NCI-H2196 treated with DMSO at 0.1 percent for 48 hours (cell line): ENCODE data around the gene GPBP1.
"Not testable (repeated sequence)": the region's sequence is repeated elsewhere in the genome, so short reads cannot be mapped to it uniquely, and the experiment has no call there.

ENCODE experiments used
- DNase-seq: peaks from one replicate; lab custom pipeline; 2025; ENCODE audit not compliant: unreplicated experiment; lab: John Stamatoyannopoulos, UW

The GPBP1 gene

DNA sequence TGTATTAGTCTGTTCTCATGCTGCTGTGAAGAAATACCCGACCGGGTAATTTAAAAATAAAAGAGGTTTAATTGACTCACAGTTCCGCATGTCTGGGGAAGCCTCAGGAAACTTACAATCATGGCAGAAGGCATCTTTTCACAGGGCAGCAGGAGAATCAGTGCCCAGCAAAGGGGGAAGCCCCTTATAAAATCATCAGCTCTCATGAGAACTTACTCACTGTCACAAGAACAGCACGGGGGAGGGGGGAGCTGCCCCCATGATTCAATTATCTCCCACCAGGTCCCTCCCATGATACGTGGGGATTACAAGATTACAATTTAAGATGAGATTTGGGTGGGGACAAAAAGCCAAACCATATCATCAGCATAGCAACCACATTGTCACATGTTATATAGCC lies 102.5 kb downstream of the GPBP1 start:
- DNase-seq = no peak

DNA sequence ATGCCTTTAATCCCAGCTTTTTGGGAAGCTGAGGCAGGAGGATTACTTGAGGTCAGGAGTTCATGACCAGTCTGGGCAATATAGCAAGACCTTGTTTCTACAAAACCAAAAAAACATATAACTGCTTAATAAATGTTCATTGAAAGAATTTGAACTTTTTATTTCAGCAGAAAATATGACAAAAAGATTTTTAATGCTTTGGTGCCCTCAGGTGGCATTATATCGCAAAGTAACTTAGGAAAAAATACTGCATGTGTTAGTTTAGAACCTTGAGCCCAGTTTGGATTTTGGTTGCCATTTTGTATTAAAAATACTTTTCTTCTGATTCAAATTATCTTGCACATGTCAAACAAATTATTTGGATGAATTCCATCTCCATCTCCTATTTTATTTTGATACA lies 103.2 kb downstream of the GPBP1 start:
- DNase-seq = no peak

DNA sequence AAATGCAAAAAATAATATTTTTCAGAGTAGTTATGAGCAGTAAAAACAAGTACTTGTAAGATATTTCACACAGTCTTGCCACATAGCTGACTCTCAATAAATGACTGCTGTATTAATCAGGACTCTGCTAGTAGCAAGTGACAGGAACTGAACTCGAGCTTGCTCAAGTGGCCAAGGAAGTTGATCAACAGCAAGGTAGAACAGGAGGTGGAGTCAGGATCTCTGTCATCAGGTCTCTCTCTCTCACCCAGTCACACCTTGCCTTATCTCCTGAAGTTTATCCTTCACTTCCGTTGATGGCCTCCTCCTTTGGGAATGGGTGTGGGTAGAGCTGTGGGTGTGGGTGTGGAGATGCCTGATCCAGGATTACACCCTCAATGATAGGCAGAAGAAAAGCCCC lies 107.0 kb downstream of the GPBP1 start:
- DNase-seq = no peak

DNA sequence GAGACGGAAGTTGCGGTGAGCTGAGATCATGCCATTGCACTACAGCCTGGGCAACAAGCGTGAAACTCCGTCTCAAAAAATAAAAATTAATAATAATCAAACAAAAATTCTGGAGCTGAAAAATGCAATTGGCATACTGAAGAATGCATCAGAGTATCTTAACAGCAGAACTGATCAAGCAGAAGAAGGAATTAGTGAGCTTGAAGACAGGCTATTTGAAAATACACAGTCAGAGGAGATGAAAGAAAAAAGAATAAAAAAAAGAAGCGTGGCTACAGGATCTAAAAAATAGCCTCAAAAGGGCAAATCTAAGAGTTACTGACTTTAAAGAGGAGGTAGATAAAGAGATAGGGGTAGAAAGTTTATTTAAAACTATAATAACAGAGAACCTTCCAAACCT lies 111.2 kb downstream of the GPBP1 start:
- DNase-seq = not testable (repeated sequence)

DNA sequence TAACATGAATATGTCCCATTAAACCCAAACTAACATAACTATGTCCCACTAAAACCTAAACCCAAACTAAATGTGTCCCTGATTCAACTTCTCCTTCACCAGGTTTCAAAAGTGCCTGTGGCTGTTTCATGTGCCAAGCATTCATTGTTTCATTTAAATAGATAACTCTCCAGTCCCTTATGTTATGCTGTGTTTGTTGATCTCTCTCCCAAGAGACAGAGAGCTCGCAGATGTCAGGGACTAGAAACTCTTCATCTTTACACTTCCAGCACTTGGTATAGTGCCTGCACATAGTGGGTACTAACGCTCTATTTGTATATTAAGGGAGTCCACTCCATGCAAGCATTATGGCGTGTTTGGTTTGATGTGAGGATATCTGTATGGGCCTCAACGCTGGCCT lies 118.0 kb downstream of the GPBP1 start:
- no peak for DNase-seq

DNA sequence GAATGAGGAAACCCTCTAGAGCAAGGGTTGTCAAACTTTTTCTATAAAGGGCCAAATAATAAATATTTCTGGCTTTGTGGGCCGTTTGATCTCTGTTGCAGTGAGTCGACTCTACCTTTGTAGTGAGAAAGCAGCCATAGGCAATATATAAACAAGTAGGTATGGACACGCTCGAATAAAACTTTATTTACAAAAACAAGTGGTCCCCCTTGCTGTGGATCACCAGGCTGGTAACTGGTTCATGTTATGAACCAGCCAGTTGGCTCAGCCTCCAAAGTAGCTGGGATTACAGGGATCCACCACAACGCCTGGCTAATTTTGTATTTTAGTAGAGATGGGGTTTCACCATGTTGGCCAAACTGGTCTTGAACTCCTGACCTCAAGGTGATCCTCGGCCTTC lies 118.5 kb downstream of the GPBP1 start:
- no peak for DNase-seq

DNA sequence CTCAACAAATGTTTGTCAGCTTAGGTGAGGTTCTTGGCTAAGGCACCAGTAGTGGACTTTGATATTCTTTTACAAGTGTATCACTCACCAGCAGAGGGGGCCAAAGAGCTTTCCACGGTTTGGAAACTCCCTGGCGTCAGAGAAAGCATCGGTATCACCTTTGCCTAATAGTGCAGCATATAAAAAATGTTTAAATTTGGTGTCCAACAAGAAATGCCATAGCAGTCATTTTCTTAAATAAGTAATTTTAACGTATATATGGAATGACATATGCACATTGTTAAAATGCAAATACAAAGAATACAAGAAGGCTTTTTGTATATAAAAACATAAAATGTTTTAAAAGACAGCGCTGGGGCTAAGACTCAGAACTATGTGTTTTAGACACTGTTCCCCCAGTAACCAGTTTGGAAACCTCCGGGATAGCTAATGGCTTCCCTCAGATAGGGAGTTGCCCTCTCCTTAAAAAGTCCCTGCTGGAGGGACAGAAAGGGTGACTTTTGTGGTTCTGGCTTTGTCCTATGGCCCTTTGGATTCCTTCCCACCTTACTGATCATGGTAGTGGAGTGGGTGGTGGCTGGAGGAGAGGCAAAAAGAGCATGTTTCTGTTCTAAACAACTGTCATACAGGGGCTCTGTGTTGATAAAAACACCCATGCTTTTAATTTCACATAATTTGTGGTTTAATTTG lies 124.6 kb downstream of the GPBP1 start:
- DNase-seq = peak; percentile 35

DNA sequence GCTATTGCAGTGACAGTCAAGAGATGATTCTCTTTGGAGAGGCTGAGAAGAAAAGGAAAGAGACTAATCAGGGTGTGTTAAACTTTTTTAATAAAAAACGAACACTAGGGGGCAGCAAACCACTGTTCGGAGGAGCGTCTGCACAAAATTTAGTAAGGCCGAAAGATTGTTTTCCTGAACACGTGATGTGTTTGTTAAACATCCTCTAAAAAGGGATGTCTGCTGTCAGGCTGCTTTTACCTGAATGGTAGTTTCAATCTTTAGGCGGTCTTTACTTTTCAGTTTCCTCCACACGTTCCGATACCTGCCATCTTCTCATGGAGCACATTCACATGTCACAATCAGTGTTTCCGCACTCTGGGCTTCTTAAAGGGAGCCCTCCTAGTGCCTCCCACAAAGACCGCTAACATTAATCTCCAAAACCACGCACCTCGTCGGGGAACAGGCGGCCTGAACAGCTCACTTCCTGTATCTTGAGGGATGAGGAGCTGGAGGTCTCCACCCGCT lies 125.2 kb downstream of the GPBP1 start:
- peak; percentile 1 for DNase-seq

DNA sequence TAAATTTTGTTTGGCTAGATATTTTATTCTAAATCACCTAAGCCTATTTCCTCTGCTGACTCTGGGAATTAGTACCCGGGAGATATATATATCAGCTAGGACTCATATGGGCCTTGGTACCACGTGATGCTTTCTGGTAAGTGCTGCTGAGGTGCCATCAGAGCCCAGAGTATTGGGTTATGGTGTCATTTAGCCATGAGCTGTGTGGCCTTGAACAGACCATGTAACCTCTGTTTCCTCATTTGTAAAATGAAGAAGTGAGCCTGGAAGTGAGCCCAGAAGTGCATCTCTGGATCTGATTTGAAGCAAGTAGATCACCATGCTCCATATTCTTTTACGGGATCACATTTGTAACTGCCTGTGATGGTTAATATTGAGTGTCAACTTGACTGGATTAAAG lies 126.1 kb downstream of the GPBP1 start:
- DNase-seq = no peak

DNA sequence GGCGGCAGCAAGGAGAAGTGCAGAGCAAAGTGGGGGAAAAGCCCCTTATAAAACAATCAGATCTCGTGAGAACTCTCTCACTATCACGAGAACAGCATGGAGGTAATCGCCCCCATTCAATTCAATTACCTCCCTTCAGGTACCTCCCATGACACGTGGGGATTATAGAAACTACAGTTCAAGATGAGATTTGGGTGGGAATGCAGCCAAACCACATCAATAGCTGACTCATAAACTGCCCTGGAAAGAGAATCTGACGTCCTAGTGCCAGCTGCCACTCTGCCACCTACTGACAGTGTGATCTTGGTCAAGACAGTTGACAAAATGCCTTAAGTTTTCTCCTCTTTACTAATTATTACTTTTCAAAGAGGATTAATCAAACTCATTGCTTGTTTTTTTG lies 128.3 kb downstream of the GPBP1 start:
- DNase-seq = no peak

DNA sequence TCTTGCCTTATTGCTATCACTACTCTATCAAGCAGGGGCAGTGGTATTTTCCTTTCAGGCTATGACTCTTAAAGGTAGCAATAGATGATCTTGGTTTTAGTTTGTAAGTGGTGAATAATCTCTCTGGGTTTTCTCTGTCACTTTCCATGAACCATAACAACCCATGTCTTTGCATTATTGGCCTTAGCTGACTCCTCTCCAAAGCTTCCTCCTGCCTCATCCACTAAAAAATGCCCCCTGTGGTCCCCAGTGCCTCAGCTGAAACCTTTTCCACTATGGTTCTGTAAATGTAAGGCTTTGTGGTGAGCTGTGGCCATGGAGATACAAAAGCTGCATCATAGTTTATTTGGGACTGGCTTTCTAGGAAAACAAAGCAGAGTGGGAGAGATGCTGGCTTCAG lies 128.8 kb downstream of the GPBP1 start:
- no peak for DNase-seq

DNA sequence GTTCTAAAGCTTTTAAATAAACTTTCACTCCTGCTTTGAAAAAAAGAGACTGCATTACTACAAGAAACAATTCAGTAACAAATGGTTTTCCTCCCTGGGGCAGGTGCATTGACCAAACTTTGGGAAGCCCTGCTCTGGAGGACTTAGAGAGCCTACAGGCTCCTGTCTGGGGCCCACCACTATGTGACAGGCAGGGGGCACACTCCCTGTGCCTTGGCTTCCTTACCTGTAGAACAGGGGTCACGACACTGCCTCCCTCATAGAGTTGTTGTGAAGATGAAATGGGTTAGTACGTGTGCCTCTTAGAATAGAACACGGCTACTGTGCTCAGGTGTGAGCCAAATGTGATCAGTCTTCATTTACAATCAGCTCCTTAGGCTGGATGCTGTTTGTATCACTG lies 130.1 kb downstream of the GPBP1 start:
- no peak for DNase-seq

DNA sequence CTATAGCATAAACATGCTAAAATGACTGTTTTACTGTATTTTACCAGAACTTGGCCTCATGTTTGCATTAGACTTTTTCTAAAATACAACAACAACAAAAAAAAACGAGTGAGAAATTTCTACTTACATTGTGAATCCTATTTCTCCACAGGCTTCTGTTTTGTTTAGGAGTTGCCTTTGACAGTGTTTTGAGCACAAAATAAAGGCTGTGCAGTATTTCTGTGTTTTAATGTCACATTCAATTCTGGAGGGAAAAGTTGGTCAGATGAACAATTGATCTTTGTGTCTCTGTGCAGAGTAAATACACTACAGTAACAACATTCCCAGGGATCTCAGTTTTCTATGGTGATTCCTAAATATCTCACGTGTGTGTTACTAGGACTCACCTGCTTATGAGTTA lies 131.1 kb downstream of the GPBP1 start:
- no peak for DNase-seq

DNA sequence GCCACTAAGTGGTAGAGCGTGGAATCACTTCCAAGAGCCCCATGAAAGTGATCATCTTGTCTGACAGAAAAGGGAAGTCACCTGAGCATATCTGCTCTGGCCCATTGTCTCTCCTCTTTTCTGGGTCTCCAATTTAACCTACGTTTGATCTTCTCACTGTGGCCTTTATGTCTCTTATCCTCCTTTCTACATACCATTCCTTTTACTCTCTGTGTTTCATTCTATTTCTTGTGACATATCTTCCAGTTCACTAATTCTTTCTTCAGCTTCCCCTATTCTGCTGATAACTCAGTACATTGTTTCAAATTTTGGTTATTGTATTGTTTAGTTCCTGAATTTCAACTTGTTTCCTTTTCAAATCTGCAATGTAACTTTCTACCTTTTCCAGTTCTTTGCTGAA lies 132.5 kb downstream of the GPBP1 start:
- no peak for DNase-seq

DNA sequence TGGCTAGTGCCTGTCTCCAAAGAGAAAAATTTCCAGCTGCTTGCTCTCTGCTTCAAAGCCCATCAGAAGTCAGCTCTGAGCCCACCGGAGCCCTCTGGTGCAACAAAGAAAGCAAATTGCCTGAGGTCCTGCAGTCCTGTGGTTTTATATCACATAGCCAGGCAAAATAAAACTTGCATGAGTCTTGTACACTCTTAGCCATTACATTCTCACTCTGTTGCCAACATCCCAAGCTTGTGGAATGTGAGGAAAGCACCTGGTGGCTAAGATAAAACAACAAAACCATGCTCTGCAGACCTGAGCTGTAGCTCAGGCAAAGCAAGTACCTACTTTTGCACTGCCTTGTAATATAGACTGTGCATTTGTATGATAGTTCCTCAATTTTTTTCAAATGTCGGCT lies 133.7 kb downstream of the GPBP1 start:
- DNase-seq = no peak

DNA sequence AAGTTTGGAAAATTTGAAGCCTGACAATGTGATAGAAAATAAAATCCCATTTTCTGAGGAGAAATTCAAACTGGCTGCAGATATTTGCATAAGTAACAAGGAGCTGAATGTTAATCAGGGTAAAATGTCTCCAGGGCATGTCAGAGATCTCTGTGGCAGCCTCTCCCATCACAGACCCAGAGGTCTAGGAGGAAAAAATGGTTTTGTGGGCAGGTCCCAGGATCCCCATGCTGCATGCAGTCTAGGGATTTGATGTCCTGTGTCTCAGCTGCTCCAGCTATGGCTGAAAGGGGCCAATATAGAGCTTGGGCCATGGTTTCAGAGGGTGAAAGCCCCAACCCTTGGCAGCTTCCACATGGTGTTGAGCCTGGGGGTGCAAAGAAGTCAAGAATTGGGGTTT lies 135.2 kb downstream of the GPBP1 start:
- DNase-seq = not testable (repeated sequence)

DNA sequence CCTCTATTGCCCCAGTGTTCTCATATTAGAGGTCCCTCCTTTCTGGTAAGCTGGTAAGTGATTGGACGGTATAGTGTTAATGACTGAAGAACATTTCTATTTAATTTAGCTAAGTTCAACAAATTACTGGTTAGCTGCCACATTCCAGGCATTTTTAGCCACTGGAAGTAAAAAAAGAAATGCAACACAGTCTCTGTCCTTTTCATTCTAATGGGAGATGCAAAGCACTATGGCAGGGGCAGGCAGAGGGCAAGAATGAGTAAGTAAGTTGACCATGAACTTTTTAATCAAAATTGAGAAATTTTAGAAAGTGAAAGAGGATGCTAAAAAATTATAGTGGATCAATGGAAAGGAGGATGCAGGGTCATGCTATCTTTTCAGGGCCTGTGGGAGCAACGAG lies 137.4 kb downstream of the GPBP1 start:
- no peak for DNase-seq

DNA sequence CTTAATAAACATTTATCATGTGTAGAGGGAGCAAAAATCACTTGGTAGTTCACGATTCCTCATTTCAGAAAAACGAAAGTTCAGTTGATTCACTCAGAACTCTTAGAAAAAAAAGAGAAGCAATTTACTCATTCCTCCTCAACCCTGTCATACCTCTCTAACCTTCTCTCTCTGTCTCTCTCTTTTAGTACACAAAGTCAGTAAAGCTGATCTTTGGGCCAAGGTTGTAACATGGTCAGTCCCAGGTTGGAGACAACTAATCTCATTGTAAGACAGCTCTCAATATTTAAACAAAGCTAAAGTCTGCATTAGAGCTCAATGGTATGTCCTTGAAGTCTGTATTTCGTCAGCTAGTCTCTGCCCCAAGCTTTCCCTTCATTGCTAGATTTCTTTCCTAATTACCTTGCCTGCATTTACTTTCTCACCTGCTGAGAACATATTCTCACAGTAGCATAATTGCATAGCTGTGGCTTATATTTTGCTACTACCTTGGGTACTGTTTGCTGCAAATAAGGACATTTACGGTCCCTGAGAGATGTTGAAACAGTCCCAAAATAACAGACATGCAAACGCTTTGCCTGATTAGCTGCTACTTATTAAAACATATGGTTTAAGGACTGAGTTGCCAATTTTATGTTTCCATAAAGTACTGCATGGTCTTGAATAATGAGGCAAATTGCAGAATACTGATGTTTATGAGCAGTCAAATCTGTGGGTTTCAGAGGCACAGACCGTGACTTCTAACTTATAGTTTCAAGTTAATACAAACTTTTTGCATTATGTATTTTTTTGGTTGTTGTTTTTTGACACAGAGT lies 138.3 kb downstream of the GPBP1 start:
- no peak for DNase-seq

DNA sequence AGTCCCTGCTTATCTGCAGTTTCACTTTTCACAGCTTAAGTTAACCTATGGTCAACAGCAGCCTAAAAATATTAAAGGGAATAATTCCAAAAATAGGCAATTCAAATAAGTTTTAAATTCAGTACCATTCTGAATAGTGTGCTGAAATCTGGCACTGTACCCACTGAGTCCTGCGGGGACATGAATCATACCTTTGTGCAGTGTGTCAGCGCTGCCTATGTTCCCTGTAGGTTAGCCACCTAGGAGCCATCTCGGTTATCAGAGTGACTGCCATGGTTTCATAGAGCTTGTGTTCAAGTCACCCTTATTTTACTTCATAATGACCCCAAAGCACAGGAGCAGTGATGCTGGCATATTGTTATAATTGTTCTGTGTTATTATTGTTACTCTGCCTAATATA lies 139.9 kb downstream of the GPBP1 start:
- DNase-seq = no peak
